HCT116 (cell line): Measurements from ENCODE around the gene XRCC2.

Experiments used
- CTCF ChIP-seq, 3 experiments: fragments of 200-600 bp in 1 of 3; sonication (generic) in 1 of 3; IDR thresholded peaks in 2 of 3; conservative IDR thresholded peaks in 1 of 3; 2 replicates each; pipeline ENCODE4 v1.5.1; 2012 to 2017; ENCODE audit warnings: low read depth in 2 of 3, low read length in 2 of 3, antibody characterized with exemption in 1 of 3, borderline replicate concordance in 1 of 3, control low read depth in 1 of 3, mild to moderate bottlenecking in 1 of 3, mixed read lengths in 1 of 3, mixed run types in 1 of 3, moderate library complexity in 1 of 3; ENCODE audit not compliant: insufficient read depth in 1 of 3
- EZH2 ChIP-seq: fragments of 200-600 bp; sonication (generic); IDR thresholded peaks from 2 replicates; pipeline ENCODE4 v1.6.1; 2017; ENCODE audit warnings: antibody characterized with exemption, mixed run types
- JUND ChIP-seq: IDR thresholded peaks from 2 replicates; pipeline ENCODE4 v1.6.1; 2012
- REST ChIP-seq: IDR thresholded peaks from 2 replicates; pipeline ENCODE4 v1.6.1; 2012; ENCODE audit warnings: low read depth
- SRF ChIP-seq: IDR thresholded peaks from 2 replicates; pipeline ENCODE4 v1.6.1; 2012; ENCODE audit warnings: low read depth

GRCh38 chr7:152663148-152663740, 12.7 kb downstream of the XRCC2 start:
- TF ChIP-seq CTCF (IDR thresholded peaks at IDR 0.05 in 2 of 3, conservative IDR thresholded peaks at IDR 0.05 in 1 of 3; ENCODE audit: borderline replicate concordance in 1 of 3, insufficient read depth in 1 of 3, low read depth in 2 of 3, low read length in 2 of 3) (no peak), JUND (no peak), EZH2 (no peak), SRF (no peak), REST (no peak)
